Sciatic nerve (tissue), 2 donors: ENCODE measurements around the gene NGEF. TPM values are rescaled to one million over a fixed set of nuclear protein-coding genes. Genes with fewer than 3 reads are reported as not detected.
"Not testable (repeated sequence)": the region's sequence is repeated elsewhere in the genome, so short reads cannot be mapped to it uniquely, and the experiment has no call there.

Source experiments
- ATAC-seq: fragments of 200-7000 bp; cut with Tn5 transposase; one replicate; pipeline ENCODE4 v1.9.1; 2020; ENCODE audit warnings: mild to moderate bottlenecking, moderate library complexity
- DNase-seq: peaks from one replicate; pipeline ENCODE4 v3.0.0-alpha.2; 2020; ENCODE audit warnings: low spot score
- intact Hi-C: fragments of 100-400 bp; cut with DNase I; formaldehyde crosslinking; loops from one replicate; pipeline ENCODE4 v1.14.2; 2022
- total RNA-seq: library from RNA; stranded (reverse); fragmentation: NEBNext Ultra II Directional; extraction: Animal tissue kit (Norgen Biotek cat#: 25700); gene quantifications from one replicate; pipeline ENCODE4 v1.2.1, GENCODE V29; 2021
- donor health status: DM: no; HTN: no; CAD: no.
- donor health status: DM: no; HTN: no; CAD: no.

Gene NGEF
- total RNA-seq, 1 donor from 2014 or later, result 17.5 TPM

DNA sequence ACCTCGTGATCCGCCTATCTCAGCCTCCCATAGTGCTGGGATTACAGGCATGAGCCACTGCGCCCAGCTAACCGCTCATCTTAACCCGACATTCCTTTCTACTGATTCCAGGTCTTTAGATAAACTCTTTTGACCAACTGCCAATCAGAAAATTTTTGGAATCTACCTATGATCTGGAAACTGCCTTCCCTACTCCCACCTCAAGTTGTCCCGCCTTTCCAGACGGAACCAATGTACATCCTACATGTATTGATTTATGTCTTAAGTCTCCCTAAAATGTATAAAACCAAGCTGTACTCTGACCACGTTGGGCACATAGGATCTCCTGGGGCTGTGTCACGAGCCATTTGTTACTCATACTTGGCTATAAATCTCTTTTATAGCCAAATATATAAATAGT is 16.3 kb upstream of the NGEF start:
- intact Hi-C loops, result no loop called here
- ATAC-seq, result no peak

DNA sequence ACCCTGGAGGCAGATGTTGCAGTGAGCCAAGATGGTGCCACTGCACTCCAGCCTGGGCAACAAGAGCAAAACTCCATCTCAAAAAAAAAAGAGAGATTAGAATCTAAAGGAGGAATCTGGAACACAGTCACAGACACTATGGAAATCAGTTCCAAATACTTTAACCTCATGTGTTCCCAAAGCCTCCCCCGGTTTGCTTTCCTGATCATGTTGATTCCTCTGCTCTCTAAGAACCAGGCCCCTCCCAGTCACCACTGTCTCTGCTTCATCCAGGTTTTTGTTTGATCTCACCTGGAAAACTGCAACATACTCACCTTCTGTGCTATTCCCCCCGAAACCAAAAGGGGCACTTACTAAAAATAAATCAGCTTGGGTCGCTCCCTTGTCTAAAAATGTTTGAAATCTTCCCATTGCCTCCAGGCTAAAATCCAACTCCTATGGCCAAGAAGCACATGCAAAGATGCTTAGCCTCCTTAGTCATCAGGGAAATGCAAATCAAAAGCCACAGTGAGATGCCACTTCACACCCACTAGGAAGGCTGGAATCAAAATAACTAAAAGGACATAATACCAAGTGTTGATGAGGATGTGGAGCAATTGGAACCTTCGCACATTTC is 13.2 kb upstream of the NGEF start:
- intact Hi-C loops, result no loop called here
- DNase-seq, result no peak
- no peak for ATAC-seq

More for the DNA sequence above, 16.3 kb upstream of the NGEF start:
- DNase-seq, result no peak

DNA sequence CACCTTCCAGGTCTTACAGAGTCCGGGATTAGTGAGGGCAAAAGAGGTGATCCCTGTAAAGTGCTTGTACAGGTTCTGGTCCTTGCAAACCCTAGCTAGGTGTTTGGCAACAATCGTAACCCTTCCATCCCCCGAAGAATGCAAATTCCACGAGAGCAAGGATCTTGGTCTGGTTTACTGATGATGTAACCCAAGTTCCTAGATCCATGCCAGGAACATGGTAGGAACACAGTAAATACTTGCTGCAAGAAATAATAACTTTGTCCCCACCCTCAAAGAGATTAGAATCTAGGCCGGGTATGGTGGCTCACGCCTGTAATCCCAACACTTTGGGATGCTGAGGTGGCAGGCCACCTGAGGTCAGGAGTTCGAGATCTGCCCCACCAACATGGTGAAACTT is 12.7 kb upstream of the NGEF start:
- intact Hi-C loops, result no loop called here
- ATAC-seq (no peak), DNase-seq (no peak)

DNA sequence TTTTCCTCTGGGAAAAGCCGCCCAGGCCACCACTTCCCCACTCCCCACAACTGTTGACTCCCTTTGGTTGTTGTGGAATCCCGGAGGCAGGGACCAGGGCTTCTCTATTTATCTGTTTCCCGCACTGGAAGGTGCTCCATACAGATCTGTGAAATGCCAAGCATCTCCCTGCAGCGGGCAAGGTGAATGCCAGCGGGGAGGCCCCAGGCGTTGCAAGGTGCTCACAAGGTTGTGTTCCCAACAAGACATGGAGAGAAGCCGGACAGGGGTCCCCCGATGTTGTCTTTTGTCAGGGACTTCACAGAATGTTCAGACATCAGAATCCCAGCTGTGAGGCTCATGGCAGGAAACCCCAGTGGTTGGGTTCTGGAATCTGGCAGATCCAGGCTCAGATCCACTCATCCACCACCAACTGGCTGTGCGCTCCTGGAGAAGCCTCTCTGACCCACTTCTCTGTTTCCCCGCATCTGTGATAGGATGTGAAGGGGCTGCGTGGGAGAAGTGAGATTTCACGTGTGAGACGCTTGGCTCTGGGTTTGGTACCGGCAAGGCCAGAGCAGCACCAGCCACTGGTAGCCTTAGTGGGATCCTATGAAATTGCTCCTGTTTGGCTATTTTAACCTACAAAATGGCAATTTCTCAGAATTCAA is 10.8 kb upstream of the NGEF start:
- intact Hi-C loops, result no loop called here
- DNase-seq, result no peak
- ATAC-seq, result no peak

DNA sequence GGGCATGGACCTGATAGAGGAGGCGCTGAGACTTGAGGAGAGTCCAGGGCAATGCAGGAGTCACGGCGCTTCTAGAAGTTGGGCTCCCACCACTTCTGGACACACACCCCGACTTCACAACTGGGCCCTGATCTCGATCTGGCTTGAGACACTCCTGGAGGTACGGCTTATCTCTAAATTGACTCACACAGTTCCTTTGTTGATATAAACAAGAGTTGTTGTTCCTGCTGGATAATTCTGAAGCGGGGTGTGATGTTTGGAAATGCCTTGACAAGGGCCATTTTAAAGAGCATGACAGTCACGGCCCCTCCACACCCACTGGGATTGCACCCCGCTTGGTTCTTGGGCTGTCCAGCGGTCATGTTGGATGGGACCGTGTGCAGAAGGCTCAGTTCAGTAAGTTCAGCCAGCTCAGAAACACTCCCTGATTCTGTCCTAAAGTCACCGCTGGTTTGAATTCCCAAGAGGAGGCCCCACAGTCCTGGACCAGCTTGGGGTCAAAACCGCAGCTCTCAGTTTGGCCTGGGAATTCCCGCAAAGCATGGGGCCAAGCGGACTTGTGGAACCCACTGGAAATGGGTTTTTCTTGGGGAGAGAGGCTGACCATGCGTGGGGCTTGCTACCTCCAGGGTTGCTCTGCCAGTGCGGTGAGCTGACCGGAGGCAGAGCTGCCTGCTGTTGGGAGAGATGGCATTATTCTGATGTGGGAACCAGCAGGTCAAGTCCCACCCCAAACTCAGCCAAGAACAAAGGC is 10.1 kb upstream of the NGEF start:
- ATAC-seq (no peak), DNase-seq (no peak)
- intact Hi-C loops, result no loop called here

DNA sequence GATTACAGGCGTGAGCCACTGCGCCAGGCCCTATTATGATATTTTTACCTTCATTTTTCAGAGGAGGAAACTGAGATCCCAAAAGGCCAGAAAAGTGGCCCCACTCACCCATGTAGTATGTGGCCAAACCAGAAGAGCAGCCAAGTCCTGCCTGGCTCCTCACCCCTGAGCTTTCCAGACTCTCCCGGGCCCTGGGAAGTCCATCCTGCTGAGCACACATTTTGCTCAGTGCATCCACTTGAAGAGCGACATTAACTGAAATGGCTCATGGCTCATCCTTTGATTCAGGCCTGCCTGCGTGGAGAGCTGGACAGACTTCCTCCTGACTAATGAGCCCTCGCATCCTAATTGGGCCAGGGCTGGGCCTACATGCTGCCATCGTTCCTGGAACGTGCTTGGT is 9.5 kb upstream of the NGEF start:
- ATAC-seq, result no peak
- DNase-seq, result no peak
- intact Hi-C loops, result no loop called here

DNA sequence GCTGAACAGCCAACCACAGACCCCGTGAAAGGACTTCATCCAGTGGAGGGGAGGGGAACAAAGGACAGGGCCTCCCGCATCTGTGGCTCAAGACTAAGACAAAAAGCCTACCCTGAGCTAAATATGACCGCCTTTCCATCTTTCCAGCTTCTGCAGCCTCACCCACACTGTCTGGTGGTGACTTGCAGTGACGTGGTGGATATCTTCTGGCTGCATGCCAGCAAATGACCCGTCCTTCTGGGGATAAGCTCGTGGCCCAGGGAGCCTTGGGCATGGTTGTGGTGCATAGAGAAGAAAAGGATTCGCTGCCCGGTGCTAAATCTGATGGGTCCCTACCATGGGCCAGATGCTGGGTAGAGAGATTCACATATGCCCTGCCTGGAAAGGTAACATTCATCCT is 8.7 kb upstream of the NGEF start:
- intact Hi-C loops, result no loop called here
- DNase-seq, result no peak
- ATAC-seq, result no peak

DNA sequence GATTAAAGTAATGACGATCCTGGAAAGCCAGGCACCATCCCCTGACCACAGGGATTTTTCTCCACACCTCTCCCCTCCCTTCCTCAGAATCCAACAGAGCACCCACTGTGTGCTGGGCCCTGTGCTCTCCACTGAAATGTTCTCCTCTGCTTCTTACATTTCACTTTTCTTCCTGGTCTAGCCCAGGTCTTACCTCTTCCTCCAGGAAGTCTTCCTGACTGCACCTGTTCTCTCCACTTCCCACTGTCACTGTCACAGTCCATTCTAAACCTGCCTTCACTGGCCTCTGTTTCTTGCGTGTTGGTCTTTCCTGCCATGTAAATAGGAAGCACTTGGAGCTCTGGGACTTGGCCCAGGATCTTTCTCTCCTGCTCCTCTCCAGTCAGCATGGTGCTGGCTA is 7.4 kb upstream of the NGEF start:
- DNase-seq (no peak), ATAC-seq (no peak)
- intact Hi-C loops, result no loop called here

DNA sequence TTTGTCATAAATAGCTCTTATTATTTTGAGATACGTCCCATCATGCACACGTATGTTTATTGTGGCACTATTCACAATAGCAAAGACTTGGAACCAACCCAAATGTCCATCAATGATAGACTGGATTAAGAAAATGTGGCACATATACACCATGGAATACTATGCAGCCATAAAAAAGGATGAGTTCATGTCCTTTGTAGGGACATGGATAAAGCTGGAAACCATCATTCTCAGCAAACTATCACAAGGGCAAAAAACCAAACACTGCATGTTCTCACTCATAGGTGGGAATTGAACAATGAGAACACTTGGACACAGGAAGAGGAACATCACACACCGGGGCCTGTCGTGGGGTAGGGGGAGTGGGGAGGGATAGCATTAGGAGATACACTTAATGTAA is 6.6 kb upstream of the NGEF start:
- DNase-seq, ATAC-seq, intact Hi-C loops: not testable (repeated sequence)

DNA sequence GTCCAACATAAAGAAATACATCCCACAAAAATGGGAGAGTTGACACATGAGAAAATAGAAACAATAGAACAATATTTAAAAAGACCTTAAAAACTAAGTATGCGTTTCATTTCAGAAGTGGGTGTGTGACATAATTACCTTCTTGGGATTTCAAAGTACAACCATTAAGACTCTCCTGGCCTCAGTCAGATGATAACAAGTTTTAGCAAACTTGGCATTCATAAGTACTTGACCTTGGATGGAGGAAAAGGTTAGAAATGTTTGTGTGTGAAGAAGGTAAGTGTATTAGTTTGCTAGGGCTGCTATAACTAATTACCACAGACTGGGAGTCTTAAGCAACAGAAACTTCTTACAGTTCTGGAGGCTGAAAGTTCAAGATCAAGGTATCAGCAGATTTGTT is 4.9 kb upstream of the NGEF start:
- DNase-seq (no peak), ATAC-seq (no peak)
- intact Hi-C loops, result no loop called here

DNA sequence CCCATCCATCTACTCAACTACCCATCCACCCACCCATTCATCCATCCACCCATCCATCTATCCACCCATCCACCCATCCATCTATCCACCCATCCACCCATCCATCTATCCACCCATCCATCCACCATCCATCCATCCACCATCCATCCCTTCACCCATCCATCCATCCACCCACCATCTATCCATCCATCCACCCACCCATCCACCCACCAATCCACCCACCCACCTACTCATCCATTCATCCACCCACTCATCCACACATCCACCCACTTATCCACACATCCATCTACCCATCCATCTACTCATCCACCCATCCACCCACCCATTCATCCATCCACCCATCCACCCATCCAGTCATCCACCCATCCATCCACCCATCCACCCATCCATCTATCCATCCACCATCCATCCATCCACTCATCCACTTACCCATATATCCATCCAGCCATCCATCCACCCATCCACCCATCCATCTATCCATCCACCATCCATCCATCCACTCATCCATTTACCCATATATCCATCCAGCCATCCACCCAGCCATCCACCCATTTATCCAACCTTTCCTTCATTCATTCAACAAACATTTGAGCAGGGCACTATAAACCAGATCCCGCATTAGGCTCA is 2.1 kb upstream of the NGEF start:
- DNase-seq (no peak), ATAC-seq (no peak)
- intact Hi-C loops, result no loop called here

DNA sequence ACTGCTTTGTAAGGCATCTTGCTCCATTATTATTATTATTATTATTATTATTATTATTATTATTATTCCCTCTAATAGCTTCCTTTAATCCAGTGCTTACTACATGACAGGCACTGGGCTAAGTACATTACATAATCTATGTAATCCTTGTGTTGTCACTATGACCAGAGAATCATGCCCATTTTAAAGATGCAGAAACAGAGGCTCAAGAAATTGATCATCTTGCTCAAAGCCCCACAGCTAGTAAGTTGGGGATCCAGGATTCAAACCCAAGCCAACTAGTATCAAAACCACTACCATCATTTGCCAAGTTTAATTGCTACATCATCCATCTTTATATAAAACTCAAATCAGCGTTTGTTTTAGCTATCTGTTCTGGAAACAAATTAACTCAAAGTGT is 594 bp upstream of the NGEF start:
- no peak for DNase-seq
- intact Hi-C loops, result no loop called here
- no peak for ATAC-seq

DNA sequence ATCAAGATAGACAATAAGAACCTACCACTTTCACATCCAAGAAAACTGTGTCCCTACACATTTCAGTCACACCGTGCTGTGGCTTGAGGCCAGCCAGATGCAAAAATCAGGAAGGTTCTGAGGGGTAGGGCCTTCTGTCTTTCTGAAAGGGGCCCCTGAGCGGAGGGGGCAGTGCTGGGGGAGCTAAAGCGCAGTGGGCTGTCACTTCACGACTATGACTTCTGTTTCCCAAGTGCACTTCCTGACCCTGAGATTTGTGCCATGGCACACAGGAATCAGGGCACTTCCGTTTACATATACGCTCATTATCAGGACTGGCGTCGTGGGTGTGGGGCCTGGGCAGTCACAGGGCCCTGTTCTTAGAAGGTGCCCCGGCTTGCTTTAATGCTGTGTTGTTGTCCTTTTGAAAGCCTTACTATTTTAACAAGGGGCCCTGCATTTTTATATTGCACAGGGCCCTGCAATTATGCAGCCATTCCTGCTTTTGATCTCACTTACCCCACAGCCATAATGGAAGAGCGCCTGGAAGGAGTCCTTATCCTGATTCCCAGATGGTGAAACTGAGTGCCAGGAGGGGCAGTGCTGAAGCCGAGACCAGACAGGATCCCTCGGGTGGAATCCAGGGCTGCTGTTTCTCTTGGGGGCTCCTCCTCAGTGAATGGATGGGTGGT is 620 bp downstream of the NGEF start:
- no peak for ATAC-seq
- no peak for DNase-seq
- intact Hi-C loops, result no loop called here

DNA sequence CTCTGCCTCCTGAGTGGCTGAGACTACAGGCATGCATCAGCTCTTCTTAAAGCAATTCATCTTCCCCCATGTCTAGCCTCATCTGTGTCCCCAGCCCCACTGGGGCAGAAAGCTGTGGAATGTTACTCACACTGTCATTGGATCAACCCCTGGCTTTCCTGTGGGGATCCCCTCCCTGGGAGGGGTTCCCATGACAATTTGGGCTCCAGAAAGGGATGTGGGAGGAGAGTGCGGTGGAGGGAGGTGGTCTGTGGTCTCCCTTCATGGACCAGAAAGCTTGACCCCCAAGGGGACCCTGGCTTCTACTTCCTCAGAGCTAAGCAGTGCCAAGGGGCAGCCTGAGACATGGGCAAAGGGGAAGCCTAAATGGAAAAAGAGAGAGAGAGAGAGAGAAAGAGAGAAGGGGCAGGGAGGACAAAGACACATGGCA is 1.3 kb downstream of the NGEF start:
- ATAC-seq, result no peak
- intact Hi-C loops, result no loop called here
- DNase-seq, result no peak

DNA sequence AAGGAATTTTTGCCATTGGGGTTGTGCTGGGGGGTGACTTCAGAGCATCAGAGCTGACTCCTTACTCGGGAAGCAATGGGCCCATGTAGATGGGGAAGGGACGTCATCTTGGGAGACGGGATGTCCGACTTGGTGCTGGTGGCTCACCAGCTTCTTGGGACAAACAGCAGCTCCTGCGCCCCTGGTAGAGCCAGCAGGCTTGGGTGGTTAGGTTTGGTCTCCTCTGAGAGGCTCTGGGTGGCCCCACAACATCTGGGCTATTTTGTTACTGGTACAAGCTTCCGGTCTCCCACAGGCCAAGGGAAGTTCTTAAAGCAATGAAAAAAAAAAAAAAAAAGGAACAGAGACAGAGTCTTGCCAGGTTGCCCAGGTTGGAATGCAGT is 1.8 kb downstream of the NGEF start:
- intact Hi-C loops, result no loop called here

DNA sequence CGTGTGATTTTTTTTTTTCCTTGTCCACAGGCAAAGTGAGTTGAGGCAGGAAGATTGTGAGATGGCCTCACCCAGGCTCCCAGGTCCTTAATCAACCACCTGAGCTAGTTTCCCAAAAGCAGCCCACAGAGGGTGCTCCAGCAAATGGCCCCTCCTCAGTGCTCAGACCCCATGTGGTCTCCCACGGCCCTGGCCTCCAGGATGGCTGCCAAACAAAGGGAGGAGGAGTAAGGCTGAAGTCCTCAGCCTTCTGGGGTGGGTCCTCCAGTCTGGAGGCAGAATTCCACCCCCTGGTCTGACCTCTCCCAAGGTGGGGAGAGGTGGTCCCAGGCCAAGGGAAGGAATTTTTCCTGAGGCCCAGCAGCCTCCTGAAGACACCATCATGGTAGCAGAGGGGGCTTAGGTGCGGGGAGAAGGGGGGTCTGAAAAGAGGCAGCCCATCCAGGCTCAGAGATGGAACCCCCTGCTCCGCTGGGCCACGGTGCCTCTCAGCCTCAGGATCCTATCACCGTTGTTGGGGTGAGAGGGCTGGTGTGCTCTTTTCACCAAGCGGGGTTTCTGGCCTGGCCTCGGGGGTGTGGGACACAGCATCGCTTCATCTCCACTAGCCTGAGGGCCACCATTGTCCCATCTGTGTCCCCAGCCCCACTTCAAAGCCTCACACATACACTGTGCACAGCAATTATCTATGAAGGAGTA is 2.3 kb downstream of the NGEF start:
- ATAC-seq, result no peak
- intact Hi-C loops, result no loop called here
- DNase-seq, result no peak

More for the DNA sequence above, 1.8 kb downstream of the NGEF start:
- DNase-seq (no peak), ATAC-seq (no peak)

DNA sequence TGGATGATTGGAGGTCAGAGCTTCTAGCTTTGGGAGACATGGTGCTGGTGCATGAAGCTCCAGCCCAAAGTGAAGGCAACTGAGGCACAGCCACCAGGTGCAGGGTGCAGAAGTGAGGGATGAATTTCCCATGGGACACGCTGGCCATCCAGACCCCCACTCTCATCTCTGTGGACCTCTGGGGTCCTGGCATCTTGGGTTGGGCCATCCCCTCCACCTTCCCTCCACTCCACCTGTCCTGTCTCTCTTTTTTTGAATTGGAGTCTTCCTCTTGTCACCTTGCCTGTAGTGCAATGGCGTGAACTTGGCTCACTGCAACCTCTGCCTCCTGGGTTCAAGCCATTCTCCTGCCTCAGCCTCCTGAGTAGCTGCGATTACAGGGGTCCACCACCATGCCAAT is 3.4 kb downstream of the NGEF start:
- intact Hi-C loops, result no loop called here
- DNase-seq, result no peak
- ATAC-seq, result no peak

DNA sequence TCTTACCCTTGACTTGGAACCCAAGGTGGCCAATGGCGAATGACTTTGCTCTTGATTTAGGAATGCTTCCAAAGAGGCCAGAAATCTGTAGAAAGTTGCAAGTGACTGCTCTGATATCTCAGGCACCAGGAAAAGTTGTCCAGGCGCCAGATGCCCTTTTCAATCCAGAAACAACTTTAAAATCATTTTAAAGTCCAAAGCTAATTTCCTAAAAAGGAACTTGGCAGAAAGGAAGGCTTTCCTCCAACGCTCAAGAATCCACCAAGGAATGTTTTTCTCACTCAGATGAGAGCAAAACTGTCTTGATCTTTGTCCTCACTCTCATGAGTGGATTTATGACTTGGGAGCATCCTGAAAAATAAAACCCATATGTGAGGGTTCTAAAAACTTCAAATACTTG is 5.3 kb downstream of the NGEF start:
- DNase-seq, result no peak
- intact Hi-C loops, result no loop called here
- ATAC-seq, result peak; percentile 47

DNA sequence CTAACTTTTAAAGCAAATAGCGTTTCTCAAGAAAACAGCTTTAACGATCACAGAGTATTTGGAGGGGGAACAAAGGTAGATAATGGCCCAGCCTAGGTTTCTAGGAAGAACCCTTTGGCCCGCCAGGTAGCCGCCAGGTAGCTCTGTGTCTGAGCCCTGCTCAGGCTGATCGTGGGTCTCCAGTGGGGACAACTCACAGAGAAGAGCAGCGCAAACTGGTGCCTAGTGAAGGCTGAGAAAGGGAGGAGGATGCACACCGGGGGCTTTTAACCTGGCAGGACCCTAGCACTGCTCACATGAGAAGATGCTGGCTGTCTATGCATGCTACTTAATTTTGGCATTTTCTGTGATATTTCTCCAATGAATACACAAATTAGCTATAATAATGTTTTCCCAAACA is 5.8 kb downstream of the NGEF start:
- DNase-seq (no peak), ATAC-seq (no peak)
- intact Hi-C loops, result no loop called here
